Progenitor cell of endocrine pancreas (in vitro differentiated cells): ENCODE results near the gene CDH2. TPM values are rescaled to one million over a fixed set of nuclear protein-coding genes. Genes with fewer than 3 reads are reported as not detected.

Experiments used
- DNase-seq: peaks from one replicate; pipeline ENCODE4 v3.0.0; 2021; ENCODE audit warnings: low spot score; ENCODE audit not compliant: unreplicated experiment
- H3K27ac Mint-ChIP-seq: 2 replicates; pipeline ENCODE4 v1.8.0; 2021; ENCODE audit warnings: mild to moderate bottlenecking, moderate library complexity, mixed read lengths
- H3K27me3 Mint-ChIP-seq: 2 replicates; pipeline ENCODE4 v1.8.0; 2021; ENCODE audit warnings: mixed read lengths
- H3K36me3 Mint-ChIP-seq: 2 replicates; pipeline ENCODE4 v1.8.0; 2022; ENCODE audit warnings: mixed read lengths; ENCODE audit not compliant: insufficient read depth
- H3K4me1 Mint-ChIP-seq: 2 replicates; pipeline ENCODE4 v1.8.0; 2021; ENCODE audit warnings: low read depth, mixed read lengths
- H3K4me3 Mint-ChIP-seq: 2 replicates; pipeline ENCODE4 v1.8.0; 2021; ENCODE audit warnings: low read depth, mild to moderate bottlenecking, moderate library complexity, mixed read lengths
- H3K9me3 Mint-ChIP-seq: 2 replicates; pipeline ENCODE4 v1.8.0; 2021; ENCODE audit warnings: low read depth, mixed read lengths
- total RNA-seq: library from RNA; stranded (reverse); gene quantifications from 2 replicates; pipeline ENCODE4 v1.2.1, GENCODE V29; 2021
- TF ChIP-seq, protein P1 (sequence below): fragments of 200-600 bp; sonication (generic); IDR thresholded peaks from one replicate; pipeline ENCODE4 v1.5.0; 2021; ENCODE audit warnings: antibody characterized with exemption, mild to moderate bottlenecking; ENCODE audit not compliant: unreplicated experiment

Gene CDH2
- total RNA-seq, 1 donor from 2014 or later = 197 TPM

DNA sequence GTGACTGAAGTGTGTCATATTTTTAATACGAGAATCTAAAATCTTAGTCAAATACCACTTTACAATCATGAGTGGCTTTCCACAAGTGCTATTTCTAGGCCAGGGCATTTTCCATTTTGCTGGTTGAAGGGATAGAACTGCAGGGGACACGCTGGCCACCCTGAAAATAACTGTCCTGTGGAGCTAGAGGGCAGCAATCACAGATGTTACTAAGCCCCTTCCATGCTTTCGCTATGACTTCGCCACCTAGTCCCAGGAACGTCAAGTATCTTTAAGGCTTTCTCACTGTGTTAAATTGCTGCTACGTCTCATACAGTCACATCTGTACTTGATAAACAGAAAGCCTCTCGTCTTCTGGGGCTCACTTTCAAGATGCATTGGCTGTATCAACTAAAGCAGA lies 171.8 kb downstream of the CDH2 start:
- TF ChIP-seq, protein P1, sequence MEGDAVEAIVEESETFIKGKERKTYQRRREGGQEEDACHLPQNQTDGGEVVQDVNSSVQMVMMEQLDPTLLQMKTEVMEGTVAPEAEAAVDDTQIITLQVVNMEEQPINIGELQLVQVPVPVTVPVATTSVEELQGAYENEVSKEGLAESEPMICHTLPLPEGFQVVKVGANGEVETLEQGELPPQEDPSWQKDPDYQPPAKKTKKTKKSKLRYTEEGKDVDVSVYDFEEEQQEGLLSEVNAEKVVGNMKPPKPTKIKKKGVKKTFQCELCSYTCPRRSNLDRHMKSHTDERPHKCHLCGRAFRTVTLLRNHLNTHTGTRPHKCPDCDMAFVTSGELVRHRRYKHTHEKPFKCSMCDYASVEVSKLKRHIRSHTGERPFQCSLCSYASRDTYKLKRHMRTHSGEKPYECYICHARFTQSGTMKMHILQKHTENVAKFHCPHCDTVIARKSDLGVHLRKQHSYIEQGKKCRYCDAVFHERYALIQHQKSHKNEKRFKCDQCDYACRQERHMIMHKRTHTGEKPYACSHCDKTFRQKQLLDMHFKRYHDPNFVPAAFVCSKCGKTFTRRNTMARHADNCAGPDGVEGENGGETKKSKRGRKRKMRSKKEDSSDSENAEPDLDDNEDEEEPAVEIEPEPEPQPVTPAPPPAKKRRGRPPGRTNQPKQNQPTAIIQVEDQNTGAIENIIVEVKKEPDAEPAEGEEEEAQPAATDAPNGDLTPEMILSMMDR = no peak
- Mint-ChIP-seq H3K36me3 (peaks cover 22% of the 10 kb centered on the region), H3K27me3 (no peaks in the 10 kb centered on the region), H3K4me1 (no peaks in the 10 kb centered on the region), H3K9me3 (no peaks in the 10 kb centered on the region), H3K4me3 (no peak overlapping the region), H3K27ac (peak overlapping the region; percentile 46)
- no peak for DNase-seq

DNA sequence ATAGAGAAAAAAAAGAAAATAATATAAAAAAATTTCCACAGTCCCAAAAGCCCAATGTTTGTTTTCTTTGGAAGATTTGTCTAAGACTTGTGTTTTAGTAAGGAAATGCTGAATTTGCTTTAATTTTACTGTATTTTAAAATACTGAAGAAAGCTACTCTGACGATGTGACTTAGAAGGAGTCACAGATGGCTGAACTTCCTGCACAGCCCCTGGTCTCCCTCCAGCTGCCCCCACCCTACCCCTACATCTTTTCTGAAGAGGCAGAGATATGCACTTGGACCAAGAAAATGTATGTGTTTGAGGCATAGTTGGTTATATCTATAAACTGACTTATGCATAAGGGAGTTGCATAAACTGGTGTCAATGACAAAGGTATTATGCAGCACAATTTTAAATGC lies 172.3 kb downstream of the CDH2 start:
- peaks cover 24% of the 10 kb centered on the region for H3K36me3 Mint-ChIP-seq
- DNase-seq = no peak
- no peaks in the 10 kb centered on the region for H3K4me1 Mint-ChIP-seq
- TF ChIP-seq, protein P1 = no peak
- no peaks in the 10 kb centered on the region for H3K27me3 Mint-ChIP-seq
- no peaks in the 10 kb centered on the region for H3K9me3 Mint-ChIP-seq
- no peak overlapping the region for H3K27ac Mint-ChIP-seq
- no peak overlapping the region for H3K4me3 Mint-ChIP-seq

DNA sequence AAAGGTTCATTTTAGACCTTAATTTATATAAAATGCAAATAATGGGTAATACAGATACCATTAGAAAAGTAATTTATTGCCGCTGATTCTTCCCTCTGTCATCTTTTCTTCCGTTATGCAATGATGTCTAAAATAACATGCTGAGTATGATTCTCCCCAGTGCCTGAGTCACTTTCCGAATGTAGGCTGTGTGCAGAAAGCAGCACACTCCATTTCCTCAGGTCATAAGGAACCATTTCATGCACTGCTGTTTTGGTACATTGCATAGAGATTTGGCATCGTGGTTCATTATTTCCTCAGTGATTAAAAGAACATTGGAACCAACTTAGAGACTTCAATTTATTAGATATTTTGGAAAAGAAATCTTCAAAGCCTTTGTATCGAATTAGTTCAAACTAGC lies 173.5 kb downstream of the CDH2 start:
- no peak for DNase-seq
- Mint-ChIP-seq H3K4me3 (no peak overlapping the region), H3K4me1 (no peaks in the 10 kb centered on the region), H3K27ac (no peak overlapping the region), H3K27me3 (no peaks in the 10 kb centered on the region), H3K36me3 (peaks cover 28% of the 10 kb centered on the region), H3K9me3 (no peaks in the 10 kb centered on the region)
- TF ChIP-seq, protein P1 = no peak

DNA sequence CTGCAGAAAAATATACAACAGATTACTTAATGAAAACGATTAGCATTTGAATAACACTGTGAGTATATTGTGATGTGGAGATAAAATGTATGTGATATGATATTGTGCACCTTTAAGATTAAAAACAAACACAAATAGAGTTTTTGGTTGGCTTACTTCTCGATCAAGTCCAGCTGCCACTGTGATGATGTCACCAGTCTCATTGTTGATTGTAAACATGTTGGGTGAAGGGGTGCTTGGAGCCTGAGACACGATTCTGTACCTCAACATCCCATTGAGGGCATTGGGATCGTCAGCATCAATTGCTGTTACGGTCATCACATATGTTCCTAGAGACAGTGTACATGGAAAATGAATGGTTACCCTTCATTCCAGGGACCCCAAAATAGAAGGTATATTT lies 174.1 kb downstream of the CDH2 start:
- H3K4me1 Mint-ChIP-seq = no peaks in the 10 kb centered on the region
- TF ChIP-seq, protein P1 = no peak
- H3K27ac Mint-ChIP-seq = no peak overlapping the region
- H3K9me3 Mint-ChIP-seq = no peaks in the 10 kb centered on the region
- no peaks in the 10 kb centered on the region for H3K27me3 Mint-ChIP-seq
- H3K36me3 Mint-ChIP-seq = peaks cover 31% of the 10 kb centered on the region
- H3K4me3 Mint-ChIP-seq = no peak overlapping the region
- no peak for DNase-seq

DNA sequence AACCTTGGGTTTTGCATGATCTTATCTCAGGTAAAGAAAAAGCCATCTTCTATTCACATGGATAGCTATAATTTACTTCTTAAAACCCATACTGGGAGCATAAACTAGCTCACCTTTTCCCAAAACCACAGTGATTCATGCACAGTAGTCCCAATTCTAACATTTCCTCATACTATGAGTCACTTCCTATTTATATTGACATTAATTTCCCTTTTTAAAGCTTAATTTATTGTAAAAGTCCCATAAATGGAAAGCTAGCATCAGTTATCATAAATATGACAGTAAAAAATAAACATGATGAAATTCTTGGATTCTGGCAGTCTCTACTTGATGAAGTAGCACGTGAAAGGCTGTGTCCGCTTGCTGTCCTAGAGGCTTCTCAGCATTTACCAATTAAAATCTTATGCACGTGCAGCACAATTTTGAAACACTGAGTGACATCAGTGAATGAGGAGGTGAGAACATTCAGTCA lies 180.1 kb downstream of the CDH2 start:
- Mint-ChIP-seq H3K4me3 (no peak overlapping the region), H3K9me3 (no peaks in the 10 kb centered on the region), H3K4me1 (no peaks in the 10 kb centered on the region), H3K27ac (no peak overlapping the region), H3K27me3 (no peaks in the 10 kb centered on the region), H3K36me3 (peaks cover 47% of the 10 kb centered on the region)
- no peak for DNase-seq
- TF ChIP-seq, protein P1 = no peak
